HT-29 (cell line): Measurements from ENCODE around the gene PRKD1. TPM values are rescaled to one million over a fixed set of nuclear protein-coding genes. Genes with fewer than 3 reads are reported as not detected.

Experiments used
- DNase-seq: peaks from one replicate; pipeline ENCODE4 v3.0.0-alpha.2; 2015; ENCODE audit warnings: low spot score
- total RNA-seq: library from RNA; depleted of rRNA; stranded (reverse); fragments of >200 nt; shearing (Covaris generic); gene quantifications from 2 replicates; pipeline ENCODE4 v1.2.3, GENCODE V29; 2014

Gene PRKD1
- total RNA-seq, 1 experiment from 2014 or later = not detected

- no peak for DNase-seq
These were observed 88.9 kb downstream of the PRKD1 start for GRCh38 chr14:29838752-29839151.

- no peak for DNase-seq
These were observed 91.3 kb downstream of the PRKD1 start for GRCh38 chr14:29836395-29836794.

DNA sequence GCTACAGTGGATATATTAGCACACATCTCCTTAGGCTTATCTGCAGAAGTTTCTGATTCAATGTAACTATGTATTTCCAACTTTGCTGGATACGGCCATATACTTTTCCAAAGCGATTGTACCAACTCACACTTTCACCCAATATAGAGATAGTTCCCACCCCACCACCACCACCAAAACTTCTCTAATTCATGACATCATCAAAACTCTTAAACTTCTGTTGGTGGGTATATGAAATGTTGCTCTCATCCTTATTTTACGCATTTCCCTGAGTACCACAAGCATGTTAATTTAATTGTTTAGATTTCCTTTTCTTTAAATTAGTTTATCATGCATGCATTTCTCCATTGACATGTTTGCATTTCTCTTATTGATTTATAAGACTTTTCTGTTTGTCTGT is 95.6 kb downstream of the PRKD1 start:
- no peak for DNase-seq

DNA sequence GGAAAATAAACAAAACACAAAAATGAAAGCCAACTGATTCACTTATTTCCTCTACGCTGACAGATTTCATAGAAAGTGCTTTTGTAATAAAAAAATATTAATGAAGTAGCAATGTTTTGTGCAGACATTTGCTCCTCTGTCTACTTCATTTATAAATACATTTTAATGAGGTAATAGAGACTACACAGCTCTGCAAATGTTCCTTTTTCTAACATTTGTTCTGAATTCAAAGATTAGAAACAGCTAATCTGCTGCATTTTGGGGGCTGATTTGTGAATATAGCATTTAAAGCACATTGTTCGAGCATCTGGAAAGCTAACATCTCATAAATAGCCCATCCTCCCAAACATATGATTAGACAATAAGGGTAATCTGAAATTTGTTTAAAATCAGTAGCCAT is 97.8 kb downstream of the PRKD1 start:
- no peak for DNase-seq

DNA sequence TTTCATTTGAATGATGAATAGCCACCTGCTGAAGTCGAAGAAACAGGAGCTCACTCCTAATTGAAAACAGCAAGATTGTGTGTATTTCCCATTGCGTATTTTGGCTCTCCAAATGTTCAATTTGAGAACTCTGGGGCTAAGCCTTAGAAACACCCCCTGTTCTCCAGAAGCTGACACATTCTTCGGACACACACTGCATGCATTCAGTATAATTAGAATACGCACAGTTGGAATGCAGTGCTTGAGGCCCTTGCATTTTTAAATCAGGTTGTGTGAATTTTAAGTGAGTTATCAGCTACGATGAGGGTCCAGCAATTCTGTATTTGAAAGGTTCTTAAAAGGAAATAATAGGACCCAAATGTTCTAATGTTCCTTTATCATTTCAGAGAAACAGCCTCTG is 103.8 kb downstream of the PRKD1 start:
- no peak for DNase-seq

DNA sequence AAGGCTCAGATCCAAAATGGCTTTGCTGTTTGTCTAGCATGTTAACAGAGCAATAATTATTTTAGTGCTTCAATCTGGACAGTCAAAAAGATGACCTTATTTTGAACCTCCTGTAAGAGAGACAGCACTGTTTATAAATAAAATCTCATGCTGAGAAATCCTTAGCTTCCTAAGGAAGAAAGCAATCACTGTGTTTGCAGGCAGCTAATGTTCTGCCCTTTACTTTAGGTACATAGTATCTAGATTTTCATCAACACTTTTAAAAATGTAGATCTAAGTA is 105.3 kb downstream of the PRKD1 start:
- no peak for DNase-seq

DNA sequence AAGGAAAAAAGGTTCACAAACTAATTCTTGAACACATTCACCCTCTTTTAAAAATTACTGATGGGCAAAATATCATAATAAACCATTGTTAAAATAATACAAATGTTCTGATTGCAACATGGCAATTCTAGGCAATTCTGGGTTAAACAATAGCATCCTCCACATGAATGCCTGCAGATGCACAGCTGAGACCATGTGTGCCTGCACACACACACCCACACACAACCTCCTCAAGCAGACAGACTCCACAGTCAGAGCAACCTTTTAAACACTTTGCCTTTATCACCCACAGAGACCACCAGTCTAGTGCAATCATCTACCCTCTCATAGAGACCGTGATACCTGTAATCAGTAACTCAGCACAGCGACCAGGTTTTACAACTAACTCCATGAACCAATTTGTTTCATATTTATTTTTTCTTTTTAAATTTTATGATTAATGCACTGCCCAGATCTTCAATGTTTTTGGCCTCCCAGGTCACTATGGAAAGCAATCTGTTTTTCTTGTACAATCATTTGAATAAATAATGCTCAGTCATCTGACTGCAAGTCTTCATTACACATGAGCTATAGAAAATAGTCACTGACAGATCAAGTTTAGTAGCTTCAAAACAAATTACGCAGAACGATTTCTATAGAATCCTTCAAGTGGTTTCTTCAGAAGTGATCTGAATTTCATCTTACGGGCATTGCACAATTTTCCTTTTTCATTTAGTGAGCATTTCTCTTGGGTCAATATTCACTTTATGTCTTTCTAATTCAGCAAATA is 105.8 kb downstream of the PRKD1 start:
- DNase-seq = no peak

GRCh38 chr14:29821242-29821641 is 106.4 kb downstream of the PRKD1 start:
- DNase-seq = no peak

GRCh38 chr14:29820785-29821184 is 106.9 kb downstream of the PRKD1 start:
- DNase-seq = no peak

DNA sequence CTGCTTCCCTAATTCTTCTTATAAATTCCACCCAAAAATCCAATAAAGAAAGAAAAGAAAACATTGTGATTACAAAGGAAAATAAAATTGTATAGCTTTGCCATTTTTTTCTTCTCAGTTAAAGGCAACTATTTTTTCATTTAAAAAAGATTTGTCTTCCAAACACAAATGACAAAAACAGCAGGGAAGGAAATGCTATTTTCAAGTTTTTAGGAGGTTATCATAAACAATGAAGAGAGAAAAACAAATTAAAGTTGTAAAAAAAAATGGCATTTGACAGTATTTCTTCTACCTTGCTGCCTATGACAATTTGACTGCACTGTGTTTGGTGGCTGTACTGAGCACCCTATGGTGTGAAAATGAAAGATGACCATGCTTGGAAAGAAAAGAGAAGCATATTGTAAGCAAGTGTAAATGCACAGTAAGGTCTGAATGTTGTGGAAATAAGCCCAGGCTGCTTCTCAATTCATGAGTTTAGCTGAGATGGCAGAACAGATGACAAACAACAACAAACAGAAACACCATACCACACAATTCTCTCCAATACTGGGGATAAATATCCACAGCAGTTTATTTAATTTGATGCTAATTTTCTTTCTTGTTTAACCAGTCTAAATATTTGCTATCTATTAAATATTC is 109.8 kb downstream of the PRKD1 start:
- DNase-seq = no peak

- no peak for DNase-seq
These were observed 112.5 kb downstream of the PRKD1 start for GRCh38 chr14:29815016-29815674.

DNA sequence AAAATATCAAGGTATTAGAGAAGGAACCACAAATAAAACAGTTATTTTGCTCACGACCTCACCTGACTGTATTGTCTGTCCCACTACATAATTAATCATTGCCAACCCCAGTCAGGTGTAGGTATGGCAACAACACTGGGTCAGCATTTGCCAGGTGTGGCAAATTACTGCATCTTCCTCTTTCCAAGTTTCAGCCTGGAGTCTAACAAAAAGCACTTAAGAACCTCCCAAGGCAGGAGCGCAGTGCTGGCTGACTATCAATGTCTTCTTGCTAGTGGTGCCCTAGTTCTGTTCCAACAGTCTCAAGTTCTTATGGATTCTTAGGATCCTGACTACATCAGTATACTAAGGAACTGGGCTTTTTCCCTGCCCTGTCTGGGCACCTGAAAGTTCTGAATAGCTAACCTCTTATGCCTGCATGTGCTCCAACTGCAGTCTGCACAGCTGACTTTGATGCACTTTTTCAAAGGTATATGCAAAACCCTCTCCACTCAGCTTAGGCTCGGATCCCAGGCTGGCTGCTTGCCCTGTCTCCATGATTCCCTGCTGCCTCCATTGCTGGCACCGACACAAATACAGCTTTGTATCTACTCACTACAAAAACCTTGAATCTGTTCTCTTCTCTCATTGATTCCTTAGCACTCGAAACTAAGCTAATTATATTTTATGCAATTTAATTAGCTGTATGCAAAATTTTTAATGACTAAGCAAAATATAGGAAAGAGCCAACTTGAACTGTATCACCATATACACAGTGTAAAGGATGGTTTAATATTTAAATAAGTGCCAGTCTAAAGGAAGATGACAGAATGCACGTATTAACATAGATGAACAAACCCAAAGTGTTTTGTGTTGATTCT is 113.3 kb downstream of the PRKD1 start:
- no peak for DNase-seq

DNA sequence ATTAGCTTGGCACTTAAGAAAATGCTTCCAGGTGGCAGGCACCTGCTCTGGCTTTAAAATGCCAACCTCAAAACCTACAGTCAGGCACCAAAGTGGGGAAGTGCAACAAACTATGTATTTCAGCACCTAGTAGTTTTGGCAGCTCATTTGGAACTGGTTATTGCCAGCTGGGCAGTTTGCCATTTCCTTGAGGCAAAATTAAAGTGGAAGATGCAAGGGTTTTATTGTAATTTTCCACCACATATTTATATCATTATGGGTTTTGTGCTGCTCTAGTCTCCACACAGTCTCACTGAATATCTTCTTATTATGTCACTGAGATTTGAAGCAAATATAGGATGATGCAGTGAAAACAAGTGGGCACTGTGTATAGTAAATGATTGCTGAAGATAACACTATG is 117.0 kb downstream of the PRKD1 start:
- DNase-seq = no peak

DNA sequence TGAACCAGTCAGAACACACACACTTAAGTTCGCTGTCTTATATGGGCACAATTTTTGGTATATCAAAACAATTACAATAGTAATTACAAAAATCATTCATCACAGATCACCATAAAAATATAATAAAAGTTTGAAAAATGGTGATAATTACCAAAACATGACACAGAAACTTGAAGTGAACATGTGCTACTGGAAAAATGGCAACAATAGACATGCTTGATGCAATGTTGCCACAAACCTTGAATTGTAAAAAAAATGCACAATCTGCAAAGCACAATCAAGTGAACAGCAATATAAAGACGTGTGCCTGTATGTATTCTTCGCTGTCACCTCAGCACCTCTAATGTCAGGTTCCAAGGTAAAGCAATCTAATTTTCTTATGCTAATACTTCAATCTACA is 117.6 kb downstream of the PRKD1 start:
- no peak for DNase-seq

DNA sequence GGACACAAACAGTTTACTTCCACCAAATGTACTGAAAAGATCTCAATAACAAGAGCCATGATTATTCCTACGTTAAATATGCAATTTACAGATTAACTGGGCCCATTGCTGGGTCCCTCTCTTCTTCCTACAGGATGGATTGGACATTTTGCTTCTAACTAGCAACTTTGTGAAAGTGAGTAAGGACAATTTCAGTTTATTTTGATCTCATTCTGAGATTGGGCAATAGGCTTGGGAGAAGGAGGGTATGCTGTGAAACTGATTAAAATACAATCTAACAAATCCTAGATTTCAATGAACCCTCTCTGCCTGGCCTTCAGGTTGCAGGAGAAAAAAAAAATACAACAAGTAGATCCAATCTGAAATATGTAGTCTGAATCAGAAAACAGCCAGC is 121.5 kb downstream of the PRKD1 start:
- DNase-seq = no peak

GRCh38 chr14:29805415-29806123 is 122.1 kb downstream of the PRKD1 start:
- DNase-seq = no peak

- DNase-seq = no peak
These were observed 123.0 kb downstream of the PRKD1 start for GRCh38 chr14:29804481-29805266.

- DNase-seq = no peak
These were observed 124.6 kb downstream of the PRKD1 start for GRCh38 chr14:29803045-29803444.

- no peak for DNase-seq
These were observed 125.4 kb downstream of the PRKD1 start for GRCh38 chr14:29802211-29802610.

DNA sequence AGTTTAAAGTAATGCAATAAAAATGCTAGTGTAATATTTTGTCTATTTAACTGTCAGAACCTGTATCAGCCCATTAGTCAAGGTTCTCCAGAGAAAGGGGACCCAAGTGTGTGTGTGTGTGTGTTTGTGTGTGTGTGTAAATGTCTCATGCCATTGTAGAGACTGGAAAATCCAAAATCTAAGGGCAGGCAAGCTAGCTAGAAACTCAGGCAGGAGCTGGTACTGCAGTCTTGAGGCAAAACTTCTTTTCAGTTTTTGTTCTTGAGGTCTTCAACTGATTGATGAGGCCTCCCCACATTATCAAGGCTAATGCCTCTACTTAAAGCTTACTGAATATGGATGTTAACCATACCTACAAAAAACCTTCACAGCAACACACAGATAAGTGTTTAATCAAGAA is 126.7 kb downstream of the PRKD1 start:
- no peak for DNase-seq
